HEK293 (cell line): ENCODE measurements around the gene AQP9.

Experiments used
- CTCF ChIA-PET: fragments of 350-600 bp; formaldehyde crosslinking; extraction: SDS; loops from one replicate; lab custom pipeline; 2021; ENCODE audit warnings: antibody characterized with exemption; lab: Yijun Ruan, JAX
- POLR2A ChIA-PET: fragments of 300-600 bp; formaldehyde crosslinking; extraction: SDS; loops from one replicate; lab custom pipeline; 2020; ENCODE audit warnings: antibody characterized with exemption, inconsistent platforms; lab: Yijun Ruan, JAX
- H3K27ac ChIP-seq: fragments of 200-500 bp; sonication (Bioruptor generic); 2 replicates; pipeline ENCODE4 v1.5.1; 2014; ENCODE audit warnings: low read depth, low read length, control low read depth, inconsistent platforms; ENCODE audit errors: extremely low read depth
- H3K36me3 ChIP-seq, 2 experiments: fragments of 200-500 bp in 1 of 2; sonication (Bioruptor generic) in 1 of 2; 1 replicate in 1 of 2; 2 replicates in 1 of 2; pipeline ENCODE4 v1.5.1; 2014 to 2017; ENCODE audit warnings: inconsistent platforms in 2 of 2, low read length in 2 of 2; ENCODE audit not compliant: control insufficient read depth in 2 of 2, insufficient read depth in 1 of 2
- H3K4me1 ChIP-seq: fragments of 200-500 bp; sonication (Bioruptor generic); 2 replicates; pipeline ENCODE4 v1.5.1; 2014; ENCODE audit warnings: mild to moderate bottlenecking, low read length, inconsistent platforms; ENCODE audit not compliant: control insufficient read depth, insufficient read depth
- H3K4me3 ChIP-seq: 2 replicates; pipeline ENCODE4 v1.5.1; 2011; ENCODE audit warnings: low read depth, mild to moderate bottlenecking, control low read depth, low read length, moderate library complexity
- H3K9me3 ChIP-seq: fragments of 200-500 bp; sonication (Bioruptor generic); 2 replicates; pipeline ENCODE4 v1.5.1; 2014; ENCODE audit warnings: low read depth, low read length, inconsistent platforms; ENCODE audit not compliant: control insufficient read depth, insufficient read depth
- ATF2 ChIP-seq: fragments of 450-650 bp; formaldehyde crosslinking; IDR thresholded peaks from 2 replicates; pipeline ENCODE4 v1.5.1; 2016; ENCODE audit warnings: missing biosample characterization, missing genetic modification characterization, low read depth
- CTCF ChIP-seq: fragments of 450-650 bp; formaldehyde crosslinking; IDR thresholded peaks from 2 replicates; pipeline ENCODE4 v1.5.1; 2016; ENCODE audit warnings: missing biosample characterization, missing genetic modification characterization
- ELK4 ChIP-seq: IDR thresholded peaks from 2 replicates; pipeline ENCODE4 v1.6.1; 2011; ENCODE audit warnings: mild to moderate bottlenecking, low read depth, low read length, borderline replicate concordance
- HOXA7 ChIP-seq: sonication (generic); formaldehyde crosslinking; IDR thresholded peaks from 2 replicates; pipeline ENCODE4 v1.8.1; 2022; ENCODE audit warnings: missing genetic modification reagents, borderline replicate concordance
- MYNN ChIP-seq: fragments of 450-650 bp; formaldehyde crosslinking; IDR thresholded peaks from 2 replicates; pipeline ENCODE4 v1.5.1; 2016; ENCODE audit warnings: missing biosample characterization, missing genetic modification characterization, borderline replicate concordance
- OSR2 ChIP-seq: fragments of 450-650 bp; formaldehyde crosslinking; IDR thresholded peaks from 2 replicates; pipeline ENCODE4 v1.5.1; 2016; ENCODE audit warnings: missing biosample characterization, missing genetic modification characterization
- OVOL3 ChIP-seq: fragments of 450-650 bp; formaldehyde crosslinking; IDR thresholded peaks from 2 replicates; pipeline ENCODE4 v1.5.1; 2016; ENCODE audit warnings: missing biosample characterization, missing genetic modification characterization
- SALL2 ChIP-seq: fragments of 450-650 bp; formaldehyde crosslinking; IDR thresholded peaks from 2 replicates; pipeline ENCODE4 v1.5.0; 2017; ENCODE audit warnings: missing biosample characterization, mild to moderate bottlenecking, missing genetic modification characterization, borderline replicate concordance
- SCRT2 ChIP-seq: fragments of 450-650 bp; formaldehyde crosslinking; IDR thresholded peaks from 2 replicates; pipeline ENCODE4 v1.5.1; 2016; ENCODE audit warnings: missing biosample characterization, missing genetic modification characterization
- SETDB1 ChIP-seq: IDR thresholded peaks from one replicate; pipeline ENCODE4 v1.6.1; 2017; ENCODE audit warnings: mild to moderate bottlenecking, low read length, moderate library complexity, mixed read lengths; ENCODE audit not compliant: insufficient read length
- SP2 ChIP-seq: fragments of 450-650 bp; formaldehyde crosslinking; IDR thresholded peaks from 2 replicates; pipeline ENCODE4 v1.5.1; 2016; ENCODE audit warnings: missing biosample characterization, missing genetic modification characterization
- ZBTB44 ChIP-seq: fragments of 450-650 bp; IDR thresholded peaks from 2 replicates; pipeline ENCODE4 v1.5.1; 2018; ENCODE audit warnings: missing biosample characterization, mild to moderate bottlenecking, missing genetic modification characterization
- ZNF132 ChIP-seq: fragments of 450-650 bp; formaldehyde crosslinking; IDR thresholded peaks from 2 replicates; pipeline ENCODE4 v1.5.1; 2017; ENCODE audit warnings: missing biosample characterization, missing genetic modification characterization, borderline replicate concordance
- ZNF169 ChIP-seq: fragments of 450-650 bp; formaldehyde crosslinking; IDR thresholded peaks from 2 replicates; pipeline ENCODE4 v1.5.1; 2016; ENCODE audit warnings: missing biosample characterization, missing genetic modification characterization
- ZNF223 ChIP-seq: fragments of 450-650 bp; formaldehyde crosslinking; IDR thresholded peaks from 2 replicates; pipeline ENCODE4 v1.5.1; 2016; ENCODE audit warnings: missing biosample characterization, missing genetic modification characterization
- ZNF24 ChIP-seq: fragments of 450-650 bp; formaldehyde crosslinking; IDR thresholded peaks from 2 replicates; pipeline ENCODE4 v1.5.1; 2016; ENCODE audit warnings: missing biosample characterization, missing genetic modification characterization
- ZNF302 ChIP-seq: fragments of 450-650 bp; formaldehyde crosslinking; IDR thresholded peaks from 2 replicates; pipeline ENCODE4 v1.5.1; 2016; ENCODE audit warnings: missing biosample characterization, missing genetic modification characterization, low read depth
- ZNF660 ChIP-seq: fragments of 450-650 bp; IDR thresholded peaks from 2 replicates; pipeline ENCODE4 v1.5.1; 2018; ENCODE audit warnings: missing biosample characterization, mild to moderate bottlenecking, missing genetic modification characterization
- ZNF670 ChIP-seq: fragments of 450-650 bp; formaldehyde crosslinking; IDR thresholded peaks from 2 replicates; pipeline ENCODE4 v1.5.1; 2016; ENCODE audit warnings: missing biosample characterization, missing genetic modification characterization, low read depth
- ZNF677 ChIP-seq: fragments of 450-650 bp; IDR thresholded peaks from 2 replicates; pipeline ENCODE4 v1.5.0; 2018; ENCODE audit warnings: missing biosample characterization, mild to moderate bottlenecking, missing genetic modification characterization, moderate library complexity
- ZNF747 ChIP-seq: fragments of 450-650 bp; formaldehyde crosslinking; IDR thresholded peaks from 2 replicates; pipeline ENCODE4 v1.5.1; 2016; ENCODE audit warnings: missing biosample characterization, missing genetic modification characterization
- ZNF837 ChIP-seq: fragments of 450-650 bp; formaldehyde crosslinking; IDR thresholded peaks from 2 replicates; pipeline ENCODE4 v1.5.1; 2016; ENCODE audit warnings: missing biosample characterization, missing genetic modification characterization
- ZSCAN16 ChIP-seq: fragments of 450-650 bp; formaldehyde crosslinking; IDR thresholded peaks from 2 replicates; pipeline ENCODE4 v1.5.1; 2016; ENCODE audit warnings: missing biosample characterization, missing genetic modification characterization
- ZSCAN18 ChIP-seq: fragments of 450-650 bp; formaldehyde crosslinking; IDR thresholded peaks from 2 replicates; pipeline ENCODE4 v1.5.1; 2016; ENCODE audit warnings: missing biosample characterization, missing genetic modification characterization

Gene AQP9

GRCh38 chr15:58124585-58124984 is 13.6 kb upstream of the AQP9 start (continued):
- no peak for TF ChIP-seq OVOL3 (tag by site-specific recombination)
- TF ChIP-seq, all 188 proteins: peak for 0

- CTCF ChIA-PET = no interaction called here
- TF ChIP-seq SETDB1 (peak; percentile 31), SP2 (no peak), HOXA7 (CRISPR knock-in tag) (no peak), ZSCAN18 (tag by site-specific recombination) (no peak), CTCF (no peak), MYNN (tag by site-specific recombination) (no peak)
- no peaks in the 10 kb centered on the region for H3K36me3 ChIP-seq
- no peaks in the 10 kb centered on the region for H3K9me3 ChIP-seq
- no peaks in the 10 kb centered on the region for H3K4me1 ChIP-seq
- H3K4me3 ChIP-seq = no peak overlapping the region
- POLR2A ChIA-PET = no interaction called here
- no peak overlapping the region for H3K27ac ChIP-seq
These were observed 12.8 kb upstream of the AQP9 start for GRCh38 chr15:58125333-58125732.

GRCh38 chr15:58134886-58135285 is 3.3 kb upstream of the AQP9 start:
- ChIA-PET POLR2A (no interaction called here), CTCF (no interaction called here)
- Histone ChIP-seq H3K36me3 (no peaks in the 10 kb centered on the region), H3K27ac (no peak overlapping the region), H3K4me3 (no peak overlapping the region), H3K4me1 (no peaks in the 10 kb centered on the region), H3K9me3 (no peaks in the 10 kb centered on the region)
- TF ChIP-seq ATF2 (tag by site-specific recombination) (no peak), ZNF670 (tag by site-specific recombination) (no peak), ZNF837 (tag by site-specific recombination) (no peak), SCRT2 (no peak), ZSCAN16 (tag by site-specific recombination) (no peak), ZNF677 (no peak), ZNF169 (no peak)

- Histone ChIP-seq H3K36me3 (no peaks in the 10 kb centered on the region), H3K4me3 (no peak overlapping the region), H3K27ac (no peak overlapping the region), H3K4me1 (no peaks in the 10 kb centered on the region), H3K9me3 (no peaks in the 10 kb centered on the region)
- ChIA-PET POLR2A (no interaction called here), CTCF (no interaction called here)
- no peak for TF ChIP-seq ZNF302 (tag by site-specific recombination)
- TF ChIP-seq ZNF24 (tag by site-specific recombination) = no peak
- TF ChIP-seq ZBTB44 (tag by site-specific recombination) = no peak
- TF ChIP-seq SALL2 (tag by site-specific recombination) = no peak
- TF ChIP-seq ZNF660 (tag by site-specific recombination) = no peak
- TF ChIP-seq ELK4 = no peak
- TF ChIP-seq ZNF223 (tag by site-specific recombination) = no peak
- TF ChIP-seq MYNN (tag by site-specific recombination) = no peak
- TF ChIP-seq ZNF747 (tag by site-specific recombination) = no peak
- no peak for TF ChIP-seq OSR2 (tag by site-specific recombination)
- no peak for TF ChIP-seq ZNF132 (tag by site-specific recombination)
These were observed 2.5 kb upstream of the AQP9 start for GRCh38 chr15:58135511-58136174.
